Activated CD4-positive, CD25-positive, alpha-beta regulatory T cell treated with anti-CD3 and anti-CD28 coated beads, Interleukin-2, amount 50 U/mL, for 24 hours (primary cell): Measurements from ENCODE around the gene COPB1.

Source experiments
- ATAC-seq, 2 donors: fragments of 150-1000 bp; cut with Tn5 transposase; one replicate each; pipeline ENCODE4 v1.10.0; 2021; ENCODE audit warnings: mild to moderate bottlenecking in 1 of 2, moderate library complexity in 1 of 2

Gene COPB1

DNA sequence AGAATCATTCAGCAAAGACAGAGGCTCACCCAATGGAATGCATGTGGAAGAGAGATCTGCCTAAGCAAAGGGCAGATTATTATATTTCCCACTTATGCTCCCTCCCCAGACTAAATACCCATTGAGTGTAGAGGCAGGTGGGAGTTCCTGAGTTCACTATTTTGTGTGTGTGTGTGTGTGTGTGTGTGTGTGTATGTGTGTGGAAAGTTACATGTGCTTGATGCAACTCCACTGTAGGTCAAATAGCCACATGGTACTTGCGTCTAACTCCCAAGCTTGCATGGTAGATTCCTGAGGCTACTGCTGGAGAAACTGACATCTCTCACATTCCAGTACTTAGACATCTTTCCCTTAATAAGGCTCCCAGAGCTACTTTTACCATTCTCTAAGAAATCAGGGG is 3.4 kb upstream of the COPB1 start:
- ATAC-seq = no peak

DNA sequence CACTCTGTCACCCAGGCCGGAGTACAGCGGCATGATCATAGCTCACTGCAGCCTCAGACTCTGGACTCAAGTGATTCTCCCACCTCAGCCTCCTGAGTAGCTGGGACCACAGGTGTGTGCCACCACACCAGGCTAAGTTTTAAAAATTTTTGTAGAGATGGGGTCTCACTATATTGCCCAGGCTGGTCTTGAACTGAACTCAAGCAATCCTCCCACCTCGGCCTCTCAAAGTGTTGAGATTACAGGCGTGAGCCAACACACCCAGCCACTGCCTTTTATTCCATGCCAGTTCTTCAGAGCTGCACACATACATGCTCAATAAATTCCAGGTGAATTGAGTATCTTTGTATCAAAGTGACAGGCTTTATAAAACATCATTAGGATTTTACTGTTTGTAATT is 2.4 kb upstream of the COPB1 start:
- ATAC-seq = no peak

DNA sequence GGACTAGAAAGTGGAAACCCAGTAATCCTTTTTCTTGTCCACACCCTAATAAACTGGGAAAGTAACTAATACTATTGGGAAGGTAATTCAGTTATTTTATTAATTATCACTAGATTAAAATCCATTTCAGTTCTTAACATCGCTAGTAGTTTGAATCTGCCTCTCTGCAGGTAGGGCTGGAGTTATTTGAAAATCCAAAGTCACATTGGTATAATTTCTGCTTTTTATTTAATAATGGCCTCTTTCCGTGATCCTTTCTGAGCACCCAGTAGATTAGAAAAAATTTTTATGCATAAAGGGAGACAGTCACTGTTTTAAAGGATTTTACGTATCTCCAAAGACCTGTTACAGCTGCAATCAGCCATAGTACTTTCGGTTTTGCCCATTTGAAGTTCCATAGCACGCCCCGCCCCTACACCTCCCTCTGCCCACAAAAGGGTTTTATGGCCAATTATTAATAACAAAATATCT is 605 bp upstream of the COPB1 start:
- ATAC-seq = peak; percentile 37 to 44

- ATAC-seq = peak; percentile 18 to 22
These were observed 442 bp downstream of the COPB1 start for GRCh38 chr11:14499178-14499559.

GRCh38 chr11:14480716-14481115 is 18.9 kb downstream of the COPB1 start:
- ATAC-seq = peak in 1 of 2 donors; percentile 36

DNA sequence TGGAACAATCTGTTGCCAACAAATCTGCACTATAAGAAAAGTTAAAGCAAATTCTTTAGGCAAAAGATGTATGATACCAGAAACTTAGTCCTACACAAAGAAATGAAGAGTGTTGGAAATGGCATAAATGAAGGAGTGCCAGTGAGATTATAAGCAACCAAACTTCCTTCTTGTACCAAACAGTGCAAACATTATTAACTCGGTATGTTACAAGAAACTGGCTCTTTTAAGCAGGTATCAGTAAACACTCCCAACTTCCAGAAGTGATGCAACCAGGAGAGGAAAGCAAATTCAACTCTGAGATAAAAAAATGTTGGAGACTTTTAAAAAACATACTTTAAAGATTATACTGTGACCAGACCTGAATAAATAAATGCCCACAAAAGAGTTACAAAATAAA is 28.5 kb downstream of the COPB1 start:
- ATAC-seq = no peak

DNA sequence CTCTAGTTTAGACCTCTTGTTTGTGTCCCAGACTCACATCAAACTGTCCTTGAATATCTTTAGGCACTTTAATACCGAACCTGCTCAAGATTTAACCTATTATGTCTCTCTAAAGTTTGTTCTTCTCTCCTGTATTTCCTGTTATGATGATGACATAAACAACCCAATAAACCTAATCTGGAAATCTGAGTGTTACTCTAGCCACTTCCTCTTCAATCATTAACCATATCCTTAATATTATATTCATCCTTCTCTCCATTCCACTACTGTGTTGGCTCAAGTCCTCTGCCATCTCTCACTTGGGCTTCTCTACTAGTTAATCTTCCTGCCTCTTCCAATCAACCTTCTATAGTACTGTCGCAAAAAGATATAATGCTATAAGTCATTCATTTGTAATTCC is 36.0 kb downstream of the COPB1 start:
- ATAC-seq = no peak

- ATAC-seq = no peak
These were observed 39.5 kb downstream of the COPB1 start for GRCh38 chr11:14460147-14460546.

DNA sequence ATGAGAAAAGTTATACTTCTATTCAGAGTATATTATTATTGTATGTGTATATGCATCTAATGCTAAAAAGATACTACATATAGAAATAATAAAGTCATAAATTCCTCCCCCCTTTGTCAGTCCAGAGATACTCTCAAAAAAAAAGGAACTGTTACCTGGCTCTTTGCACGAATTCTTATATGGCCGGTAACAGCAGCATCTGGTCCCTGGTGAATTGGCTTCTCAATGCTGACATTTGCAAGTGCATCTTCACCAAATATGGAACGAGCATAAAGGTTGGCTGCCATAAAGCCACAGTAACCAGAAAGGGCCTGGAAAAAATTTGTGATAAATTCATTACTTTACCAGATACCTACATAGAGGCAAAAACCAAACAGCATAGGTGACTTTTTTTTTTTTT is 41.2 kb downstream of the COPB1 start:
- ATAC-seq = no peak

DNA sequence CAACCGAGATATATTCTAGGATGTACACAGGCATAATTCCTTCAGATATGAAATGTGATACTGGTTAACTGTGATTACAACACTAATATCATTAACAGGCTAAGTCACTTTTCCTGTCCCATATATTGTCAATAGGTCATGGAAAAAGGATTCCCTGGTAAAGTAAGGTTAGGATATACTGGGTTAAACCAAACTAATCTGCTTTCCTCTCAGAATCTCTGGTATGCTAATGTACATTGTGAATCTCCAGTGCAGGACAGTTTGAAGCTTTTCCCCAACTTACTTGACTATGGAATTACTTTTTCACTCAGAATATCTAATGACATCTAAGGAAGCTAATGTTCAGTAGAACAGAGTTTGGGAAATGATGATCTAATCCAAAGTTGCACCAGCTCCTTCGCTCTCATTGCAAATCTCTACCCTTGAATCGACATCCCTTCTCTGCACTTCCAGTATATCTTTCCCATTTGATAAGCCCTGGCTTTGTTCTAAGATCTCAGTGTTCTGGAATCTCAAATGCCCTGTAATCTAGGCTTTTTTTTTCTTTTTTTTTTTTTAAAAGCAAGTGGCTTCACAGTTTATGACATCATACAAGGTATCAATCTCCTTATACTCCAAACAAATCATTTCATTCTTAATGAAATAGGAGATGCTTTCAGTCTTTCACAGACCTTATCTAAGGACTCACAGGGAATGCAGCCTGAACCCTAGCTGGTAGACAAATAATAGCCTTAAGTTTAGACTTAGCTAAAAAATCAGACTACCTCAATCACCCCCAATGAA is 43.8 kb downstream of the COPB1 start:
- ATAC-seq = no peak

GRCh38 chr11:14454861-14455632 is 44.6 kb downstream of the COPB1 start:
- peak in 1 of 2 donors; percentile 9 for ATAC-seq

DNA sequence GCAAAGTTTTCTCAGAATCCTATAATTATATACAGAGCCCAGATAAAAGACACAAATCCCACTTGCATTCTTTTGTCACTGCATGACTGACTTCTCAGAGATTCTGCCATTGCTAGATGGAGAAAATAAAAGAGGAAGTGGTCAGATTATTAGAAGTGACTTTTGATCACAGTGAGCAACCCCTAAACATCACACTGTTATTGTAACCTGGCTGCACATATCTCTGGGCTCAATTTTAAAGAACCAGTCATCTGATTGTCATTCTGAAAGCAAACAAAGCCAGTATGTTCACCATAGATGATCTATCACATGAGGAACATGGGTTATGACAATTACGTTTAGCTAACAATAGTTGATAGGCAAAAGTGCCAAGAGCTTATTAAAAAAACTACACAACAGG is 47.8 kb downstream of the COPB1 start:
- ATAC-seq = peak; percentile 37 to 41

DNA sequence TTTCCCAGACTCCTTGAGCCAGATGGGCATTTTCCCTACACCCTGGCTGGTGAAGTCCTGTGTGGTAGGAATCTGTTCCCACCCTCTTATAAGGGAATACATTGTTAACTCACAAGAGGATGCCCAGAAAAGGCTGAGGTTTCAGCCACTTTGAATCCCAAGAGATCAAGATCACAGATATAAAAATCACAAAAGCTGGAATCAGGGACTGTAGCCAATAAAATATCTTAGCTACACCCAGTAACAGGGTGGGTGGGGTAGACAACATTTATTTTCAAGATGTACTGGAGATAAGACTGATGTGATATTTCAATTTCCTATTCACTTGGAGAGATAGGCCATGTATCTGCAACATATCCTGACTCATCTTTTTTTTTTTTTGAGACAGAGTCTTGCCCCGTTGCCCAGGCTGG is 50.3 kb downstream of the COPB1 start:
- no peak for ATAC-seq

GRCh38 chr11:14448240-14448639 is 51.4 kb downstream of the COPB1 start:
- ATAC-seq = no peak

DNA sequence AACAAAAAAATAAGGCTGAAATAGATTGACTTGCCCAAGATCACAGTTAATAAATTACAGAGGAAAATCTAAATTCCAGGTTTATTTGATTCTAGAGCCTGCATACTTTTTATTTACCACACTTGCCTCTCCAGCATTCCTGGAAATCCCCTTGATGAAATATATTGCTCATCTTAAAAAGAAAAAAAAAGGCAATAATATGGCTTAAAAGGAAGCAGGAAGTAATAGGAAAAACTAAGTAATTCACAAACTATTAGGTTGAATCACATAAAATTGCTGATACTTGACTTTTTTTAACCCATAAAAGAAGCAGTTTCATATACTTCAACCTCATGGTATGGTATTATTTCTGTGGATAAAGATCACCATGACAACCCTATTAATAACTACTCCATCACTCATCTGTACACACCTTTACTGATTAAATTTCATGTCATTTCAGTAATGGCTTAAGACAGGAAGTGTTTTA is 52.9 kb downstream of the COPB1 start:
- peak; percentile 74 to 76 for ATAC-seq

DNA sequence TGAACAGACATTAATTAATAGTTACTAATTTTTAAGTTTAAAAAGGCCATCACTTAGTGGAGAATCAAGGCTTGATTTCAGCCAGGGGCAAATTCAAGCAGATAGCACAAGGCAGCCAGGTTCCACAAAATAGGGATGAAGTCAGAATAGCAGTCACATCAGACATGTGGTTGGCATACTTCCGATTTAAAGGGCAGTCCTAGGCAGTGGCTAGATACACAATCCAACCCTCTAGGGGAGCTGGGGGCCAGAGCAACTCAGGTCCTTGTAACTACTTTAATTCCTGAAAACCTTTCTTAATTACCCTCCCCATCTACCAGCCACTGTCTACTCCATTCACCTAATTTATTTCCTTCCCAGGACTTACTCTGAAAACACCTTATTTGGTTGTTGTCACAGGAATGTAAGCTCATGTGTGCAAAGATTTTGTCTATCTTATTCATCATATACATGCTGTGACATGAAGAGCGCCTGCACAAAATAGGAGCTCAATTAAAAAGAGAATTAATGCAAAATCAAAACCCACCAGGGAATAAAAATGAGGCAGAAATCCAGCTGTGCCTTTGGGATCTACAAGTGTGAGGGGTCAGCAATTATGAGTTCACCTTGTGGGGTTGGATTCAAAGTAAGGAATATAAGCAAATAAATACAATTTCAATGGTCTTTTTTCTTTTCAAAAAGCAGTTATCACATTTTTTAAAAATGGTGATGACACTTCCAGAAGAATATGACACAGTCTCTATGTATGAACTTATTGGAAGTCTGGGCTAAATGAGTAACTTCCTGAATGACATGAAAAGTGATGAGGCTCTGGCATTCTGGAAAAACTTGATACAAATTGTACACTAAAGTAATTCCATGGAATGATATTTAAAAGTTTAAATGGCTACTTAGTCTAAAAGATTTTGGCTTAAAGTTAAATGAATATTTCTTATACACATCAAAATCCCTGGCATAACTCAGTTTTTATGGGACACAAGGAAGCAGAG is 53.8 kb downstream of the COPB1 start:
- no peak for ATAC-seq

DNA sequence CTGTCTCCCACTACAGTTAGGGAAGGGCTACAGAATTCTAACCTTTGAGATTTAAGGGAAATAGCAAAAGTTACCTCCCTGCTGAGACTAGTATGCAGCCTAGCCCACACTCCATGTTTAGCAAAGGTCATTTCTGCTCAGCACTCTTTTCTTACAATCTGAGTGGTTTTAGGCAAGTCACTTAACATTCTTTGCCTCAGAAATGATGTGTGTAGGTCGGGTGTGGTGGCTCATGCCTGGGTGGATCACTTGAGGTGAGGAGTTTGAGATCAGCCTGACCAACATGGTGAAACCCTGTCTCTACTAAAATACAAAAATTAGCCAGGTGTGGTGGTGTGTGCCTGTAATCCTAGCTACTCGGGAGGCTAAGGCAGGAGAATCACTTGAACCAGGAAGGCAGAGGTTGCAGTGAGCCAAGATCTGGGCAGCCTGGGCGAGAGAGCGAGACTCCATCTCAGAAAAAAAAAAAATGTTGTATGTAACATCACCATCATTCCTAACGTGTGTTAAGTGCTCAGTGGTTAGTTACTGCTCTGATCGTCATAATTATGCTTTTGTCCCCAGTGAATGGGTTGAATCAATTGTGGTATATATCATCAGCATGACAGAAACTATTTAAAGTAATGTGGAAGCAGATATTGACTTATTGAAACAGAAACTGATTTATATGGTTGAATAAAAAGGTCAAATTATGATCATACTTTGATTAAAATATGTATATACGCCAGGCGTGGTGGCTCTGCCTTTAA is 55.0 kb downstream of the COPB1 start:
- peak; percentile 69 to 71 for ATAC-seq

- ATAC-seq = no peak
These were observed 56.0 kb downstream of the COPB1 start for GRCh38 chr11:14443638-14444037.

DNA sequence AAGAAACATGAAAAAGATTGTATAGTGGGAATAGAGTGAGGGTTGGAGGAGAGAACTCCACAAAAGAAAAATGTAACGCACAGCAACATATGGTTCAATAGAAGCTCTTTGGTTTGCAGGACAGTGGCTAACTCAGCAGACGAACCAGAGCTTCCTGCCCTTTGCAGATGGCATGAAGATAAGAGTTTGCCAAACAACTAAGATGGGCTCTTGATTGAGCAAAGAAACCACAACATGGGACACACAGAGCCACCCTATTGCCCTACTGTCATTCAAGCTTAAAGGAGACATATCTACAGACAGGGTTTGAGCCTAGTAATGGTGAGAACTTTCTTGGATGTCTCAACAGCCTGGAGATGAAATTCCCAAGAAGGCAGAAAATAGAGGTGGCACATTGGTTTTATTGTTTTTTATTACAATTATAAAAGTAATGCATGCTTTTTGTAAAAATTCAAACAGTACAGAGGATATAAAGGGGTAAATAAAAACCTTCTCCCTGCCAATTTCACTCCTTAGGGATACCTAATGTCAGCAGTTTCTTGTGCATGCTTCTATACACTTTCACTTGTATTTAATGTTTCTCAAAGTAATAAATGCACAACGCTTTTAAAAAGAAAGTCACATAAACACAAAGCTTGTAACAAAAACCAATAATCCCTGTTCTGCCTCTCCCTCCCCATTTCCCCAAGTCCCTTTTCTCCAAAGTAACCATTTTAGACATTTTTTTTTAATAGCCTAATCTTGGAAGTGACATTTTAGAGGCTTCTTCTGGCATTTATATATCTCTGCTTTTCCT is 63.7 kb downstream of the COPB1 start:
- ATAC-seq = no peak

GRCh38 chr11:14425621-14426020 is 74.0 kb downstream of the COPB1 start:
- ATAC-seq = no peak

- ATAC-seq = no peak
These were observed 75.5 kb downstream of the COPB1 start for GRCh38 chr11:14424096-14424495.
